ENCODE data around the gene SHISA8. TPM values are rescaled to one million over a fixed set of nuclear protein-coding genes. Genes with fewer than 3 reads are reported as not detected.

SHISA8 gene
- total RNA-seq, 2 experiments from 2014 or later, result 0.74 TPM; not detected in 1

DNA sequence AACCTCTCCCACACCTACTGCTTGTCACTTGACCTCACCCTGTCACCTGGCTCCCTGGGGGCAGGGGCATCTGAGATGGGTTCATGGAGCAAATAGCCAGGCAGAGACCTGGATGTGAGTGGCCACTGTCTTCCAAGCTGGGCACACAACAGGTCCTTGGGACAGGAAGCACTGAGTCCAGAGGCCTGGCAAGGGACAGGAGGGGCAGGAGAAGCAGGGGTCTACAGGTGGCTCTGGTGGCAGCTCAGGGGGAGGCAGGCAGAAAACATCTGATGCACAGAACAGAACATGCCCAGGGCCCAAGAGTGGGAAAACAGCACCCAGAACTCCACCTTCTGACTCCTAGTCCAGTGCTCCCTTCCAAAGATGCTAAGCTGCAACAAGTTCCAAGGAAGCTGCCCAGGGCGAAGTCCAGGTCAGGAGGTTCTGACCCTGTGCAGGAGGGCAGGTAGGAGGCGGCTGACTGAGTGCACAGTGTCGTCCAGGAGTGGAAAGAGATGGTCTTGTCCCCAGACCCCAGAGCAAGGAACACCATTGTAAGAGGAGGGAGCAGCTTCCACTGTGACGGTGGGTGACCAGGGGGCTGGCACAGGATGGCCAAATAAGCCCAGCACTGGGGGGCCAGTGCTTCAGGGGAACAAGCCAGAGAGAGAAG, 8.2 kb upstream of the SHISA8 start:
- Histone ChIP-seq H3K9me2 (ENCODE audit: insufficient read depth, low read length) (no peaks in the 10 kb centered on the region), H2AFZ (ENCODE audit: low read length) (no peak overlapping the region), H4K20me1 (ENCODE audit: insufficient read depth, low read length) (0 out of 2 replicates have a peak, but pooled peaks cover 4% of the 10 kb centered on the region), H3K79me2 (ENCODE audit: insufficient read depth, low read depth, low read length) (peaks cover 4% of the 10 kb centered on the region; the same call in 1 of the 2 replicates), H3K9me3 (ENCODE audit: low read length) (no peaks in the 10 kb centered on the region), H3K27ac (ENCODE audit: low read depth, low read length, poor library complexity, severe bottlenecking) (peak overlapping the region; percentile 88), H3K4me2 (ENCODE audit: low read length) (peak overlapping the region; percentile 80), H3K36me3 (ENCODE audit: insufficient read depth, low read length) (peaks cover 17% of the 10 kb centered on the region; the same call in 1 of the 2 replicates), H3K4me3 (ENCODE audit: low read depth, low read length, poor library complexity, severe bottlenecking) (no peak overlapping the region), H3K4me1 (ENCODE audit: insufficient read depth, low read length, poor library complexity, severe bottlenecking) (peaks cover 98% of the 10 kb centered on the region)
- ChIA-PET CTCF (ENCODE audit: unreplicated experiment) (no interaction called here), POLR2A (interaction anchor here (1.1 to 2.2 kb wide), 4 partner anchors 13 to 61 kb away, joined by 3 to 7 read pairs (median 4); no protein-coding TSS in a partner anchor)
- intact Hi-C loops (cut with micrococcal nuclease; ENCODE audit: unreplicated experiment), result loop anchor here (5.0 kb wide), 1 partner anchor 91 kb away; the partner anchor contains the start of gene SREBF2
- DNase-seq (ENCODE audit: low spot score), result no peak
- BruUV-seq (replicated peaks), result no TSS peak
- TF ChIP-seq, protein P1, sequence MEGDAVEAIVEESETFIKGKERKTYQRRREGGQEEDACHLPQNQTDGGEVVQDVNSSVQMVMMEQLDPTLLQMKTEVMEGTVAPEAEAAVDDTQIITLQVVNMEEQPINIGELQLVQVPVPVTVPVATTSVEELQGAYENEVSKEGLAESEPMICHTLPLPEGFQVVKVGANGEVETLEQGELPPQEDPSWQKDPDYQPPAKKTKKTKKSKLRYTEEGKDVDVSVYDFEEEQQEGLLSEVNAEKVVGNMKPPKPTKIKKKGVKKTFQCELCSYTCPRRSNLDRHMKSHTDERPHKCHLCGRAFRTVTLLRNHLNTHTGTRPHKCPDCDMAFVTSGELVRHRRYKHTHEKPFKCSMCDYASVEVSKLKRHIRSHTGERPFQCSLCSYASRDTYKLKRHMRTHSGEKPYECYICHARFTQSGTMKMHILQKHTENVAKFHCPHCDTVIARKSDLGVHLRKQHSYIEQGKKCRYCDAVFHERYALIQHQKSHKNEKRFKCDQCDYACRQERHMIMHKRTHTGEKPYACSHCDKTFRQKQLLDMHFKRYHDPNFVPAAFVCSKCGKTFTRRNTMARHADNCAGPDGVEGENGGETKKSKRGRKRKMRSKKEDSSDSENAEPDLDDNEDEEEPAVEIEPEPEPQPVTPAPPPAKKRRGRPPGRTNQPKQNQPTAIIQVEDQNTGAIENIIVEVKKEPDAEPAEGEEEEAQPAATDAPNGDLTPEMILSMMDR (conservative IDR thresholded peaks at IDR 0.05; ENCODE audit: low read length), result no peak
- no peak for TF ChIP-seq EZH2phosphoT487 (IDR thresholded peaks at IDR 0.05; ENCODE audit: borderline replicate concordance, low read depth, low read length)

DNA sequence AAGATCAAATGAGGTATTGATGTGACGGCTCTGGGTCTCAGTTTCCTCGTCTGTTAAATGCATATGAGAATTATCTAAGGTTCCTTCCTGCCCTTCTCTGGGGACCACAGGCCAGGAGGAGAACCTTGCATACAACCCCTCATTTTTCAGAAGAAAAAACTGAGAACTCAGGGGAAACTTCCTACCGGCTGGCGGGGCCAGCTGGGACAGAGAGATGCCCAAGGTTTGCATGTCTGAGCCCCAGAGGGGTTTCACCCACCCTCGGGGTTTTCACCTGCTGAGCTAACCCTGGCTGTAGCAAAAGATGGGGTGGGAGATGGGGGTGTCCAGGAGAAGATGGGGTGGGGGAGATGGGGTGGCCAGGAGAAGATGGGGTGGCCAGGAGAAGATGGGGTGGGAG, 7.5 kb upstream of the SHISA8 start:
- H4K20me1 ChIP-seq (ENCODE audit: insufficient read depth, low read length), result 0 out of 2 replicates have a peak, but pooled peaks cover 4% of the 10 kb centered on the region
- H3K9me3 ChIP-seq (ENCODE audit: low read length), result no peaks in the 10 kb centered on the region
- H3K9me2 ChIP-seq (ENCODE audit: insufficient read depth, low read length), result no peaks in the 10 kb centered on the region
- H2AFZ ChIP-seq (ENCODE audit: low read length), result no peak overlapping the region
- TSS peak; percentile 45 for BruUV-seq (replicated peaks)
- H3K4me2 ChIP-seq (ENCODE audit: low read length), result peak overlapping the region; percentile 80
- ChIA-PET CTCF (ENCODE audit: unreplicated experiment) (no interaction called here), POLR2A (no interaction called here)
- peaks cover 98% of the 10 kb centered on the region for H3K4me1 ChIP-seq (ENCODE audit: insufficient read depth, low read length, poor library complexity, severe bottlenecking)
- TF ChIP-seq, protein P1 (conservative IDR thresholded peaks at IDR 0.05; ENCODE audit: low read length), result no peak
- TF ChIP-seq EZH2phosphoT487 (IDR thresholded peaks at IDR 0.05; ENCODE audit: borderline replicate concordance, low read depth, low read length), result no peak
- DNase-seq (ENCODE audit: low spot score), result peak; percentile 58
- peaks cover 4% of the 10 kb centered on the region; the same call in 1 of the 2 replicates for H3K79me2 ChIP-seq (ENCODE audit: insufficient read depth, low read depth, low read length)
- intact Hi-C loops (cut with micrococcal nuclease; ENCODE audit: unreplicated experiment), result loop anchor here (5.0 kb wide), 1 partner anchor 90 kb away; the partner anchor contains the start of gene SREBF2
- H3K36me3 ChIP-seq (ENCODE audit: insufficient read depth, low read length), result peaks cover 17% of the 10 kb centered on the region; the same call in 1 of the 2 replicates
- H3K27ac ChIP-seq (ENCODE audit: low read depth, low read length, poor library complexity, severe bottlenecking), result peak overlapping the region; percentile 88
- H3K4me3 ChIP-seq (ENCODE audit: low read depth, low read length, poor library complexity, severe bottlenecking), result peak overlapping the region; percentile 6
